ENCODE data around the gene MATR3.

DNA sequence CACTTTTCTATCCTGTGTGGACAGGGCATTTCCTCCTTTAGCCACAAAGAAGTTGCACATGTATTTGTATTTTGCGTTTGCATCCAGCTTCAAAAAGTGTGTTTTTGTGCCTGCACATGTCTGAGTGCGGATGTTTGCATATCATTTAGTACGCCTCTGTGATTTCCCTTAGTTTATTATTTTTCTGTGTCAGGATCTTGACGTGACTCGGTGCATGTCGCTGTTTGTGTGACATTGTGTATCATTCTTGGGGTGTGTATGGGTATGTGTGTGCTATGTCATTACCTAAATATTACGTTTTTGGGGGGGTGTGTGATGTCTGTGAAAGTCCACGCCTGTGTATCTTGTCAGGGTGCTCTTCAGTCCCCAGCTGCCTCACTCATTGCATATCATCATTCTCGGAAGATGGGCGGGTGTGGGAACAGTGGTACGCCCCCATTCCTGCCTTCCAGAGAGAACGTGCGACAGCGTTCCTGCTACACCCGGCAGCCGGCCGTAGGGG is 47.7 kb downstream of the MATR3 start:
- TF ChIP-seq JUND (IDR thresholded peaks at IDR 0.05), result no peak
- TF ChIP-seq, protein P1, sequence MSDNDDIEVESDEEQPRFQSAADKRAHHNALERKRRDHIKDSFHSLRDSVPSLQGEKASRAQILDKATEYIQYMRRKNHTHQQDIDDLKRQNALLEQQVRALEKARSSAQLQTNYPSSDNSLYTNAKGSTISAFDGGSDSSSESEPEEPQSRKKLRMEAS (IDR thresholded peaks at IDR 0.05), result no peak
- no peak for TF ChIP-seq EGR1 (IDR thresholded peaks at IDR 0.05; ENCODE audit: low read depth in 2 of 2)
- TF ChIP-seq RXRA (IDR thresholded peaks at IDR 0.05), result no peak

Measured in liver (tissue), 2 donors.